ENCODE measurements around the gene PLA2G1B.
A peak's percentile ranks its signal among the peaks of the same experiment; 100 is the strongest.

PLA2G1B gene

GRCh38 chr12:120321382-120322202, 6.0 kb downstream of the PLA2G1B start:
- Histone ChIP-seq H3K36me3 (ENCODE audit: insufficient read depth, low read length) (no peaks in the 10 kb centered on the region), H3K4me1 (ENCODE audit: insufficient read depth, low read length) (peaks cover 6% of the 10 kb centered on the region), H3K4me3 (ENCODE audit: low read depth in 1 of 2, low read length in 2 of 2) (no peak overlapping the region), H3K9me3 (ENCODE audit: low read length) (no peaks in the 10 kb centered on the region), H3K27ac (ENCODE audit: low read depth, low read length) (no peak overlapping the region), H3K9ac (ENCODE audit: low read length) (no peak overlapping the region), H3K27me3 (ENCODE audit: control insufficient read depth in 1 of 2, insufficient read depth in 2 of 2, low read length in 2 of 2) (no peaks in the 10 kb centered on the region)

GRCh38 chr12:120317224-120318105, 10.1 kb downstream of the PLA2G1B start:
- no peaks in the 10 kb centered on the region for H3K27me3 ChIP-seq (ENCODE audit: control insufficient read depth in 1 of 2, insufficient read depth in 2 of 2, low read length in 2 of 2)
- peak overlapping the region; percentile 9 for H3K9ac ChIP-seq (ENCODE audit: low read length)
- H3K9me3 ChIP-seq (ENCODE audit: low read length): no peaks in the 10 kb centered on the region
- no peaks in the 10 kb centered on the region for H3K36me3 ChIP-seq (ENCODE audit: insufficient read depth, low read length)
- H3K4me1 ChIP-seq (ENCODE audit: insufficient read depth, low read length): peaks cover 7% of the 10 kb centered on the region
- peak overlapping the region; percentile 53 to 71 for H3K4me3 ChIP-seq (ENCODE audit: low read depth in 1 of 2, low read length in 2 of 2)
- H3K27ac ChIP-seq (ENCODE audit: low read depth, low read length): peak overlapping the region; percentile 73

DNA sequence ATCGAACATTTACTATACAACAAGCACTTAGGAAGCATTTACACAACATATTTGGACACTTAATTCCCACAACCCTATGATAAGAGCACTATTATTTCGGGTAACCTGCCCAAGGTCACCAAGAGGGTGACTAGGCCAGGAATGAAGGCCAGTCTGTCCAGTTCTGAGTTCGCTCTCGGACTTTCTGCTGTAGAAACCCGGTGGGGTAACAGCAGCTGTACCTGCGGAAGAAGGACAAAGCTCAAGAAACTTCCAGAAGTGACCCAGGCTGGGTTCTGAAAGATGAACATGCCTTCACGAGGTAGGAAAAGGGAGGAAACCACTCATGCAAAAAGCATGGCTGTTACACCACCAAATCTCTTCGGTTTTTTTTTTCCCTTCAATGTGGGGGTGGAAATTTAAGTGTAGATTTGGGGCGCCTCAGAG, 10.8 kb downstream of the PLA2G1B start:
- no peaks in the 10 kb centered on the region for H3K27me3 ChIP-seq (ENCODE audit: control insufficient read depth in 1 of 2, insufficient read depth in 2 of 2, low read length in 2 of 2)
- H3K27ac ChIP-seq (ENCODE audit: low read depth, low read length): peak overlapping the region; percentile 73
- peak overlapping the region; percentile 53 to 71 for H3K4me3 ChIP-seq (ENCODE audit: low read depth in 1 of 2, low read length in 2 of 2)
- peaks cover 7% of the 10 kb centered on the region for H3K4me1 ChIP-seq (ENCODE audit: insufficient read depth, low read length)
- H3K9me3 ChIP-seq (ENCODE audit: low read length): no peaks in the 10 kb centered on the region
- no peaks in the 10 kb centered on the region for H3K36me3 ChIP-seq (ENCODE audit: insufficient read depth, low read length)
- peak overlapping the region; percentile 9 for H3K9ac ChIP-seq (ENCODE audit: low read length)

DNA sequence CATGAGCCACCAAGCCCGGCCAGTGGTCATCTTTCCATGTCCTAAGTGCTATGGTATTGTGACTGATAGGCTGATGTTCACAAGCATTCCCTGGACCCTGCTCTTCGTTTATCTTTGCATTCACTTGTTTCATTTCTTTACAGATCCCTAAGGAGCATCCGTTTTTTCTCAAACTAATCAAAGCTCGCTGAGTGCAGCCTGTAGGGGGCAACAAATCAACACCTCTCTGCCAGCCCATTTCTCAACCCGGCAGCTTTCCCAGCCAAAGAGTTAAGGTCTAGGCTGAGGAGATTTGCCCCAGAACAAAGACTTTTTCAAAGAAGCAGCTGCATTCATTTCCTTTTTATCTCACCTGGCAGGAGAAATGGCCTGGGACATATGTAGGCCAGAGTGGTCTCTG, 13.4 kb downstream of the PLA2G1B start:
- no peaks in the 10 kb centered on the region for H3K27me3 ChIP-seq (ENCODE audit: control insufficient read depth in 1 of 2, insufficient read depth in 2 of 2, low read length in 2 of 2)
- no peaks in the 10 kb centered on the region for H3K9me3 ChIP-seq (ENCODE audit: low read length)
- no peak overlapping the region for H3K27ac ChIP-seq (ENCODE audit: low read depth, low read length)
- H3K9ac ChIP-seq (ENCODE audit: low read length): no peak overlapping the region
- no peaks in the 10 kb centered on the region for H3K36me3 ChIP-seq (ENCODE audit: insufficient read depth, low read length)
- no peak overlapping the region for H3K4me3 ChIP-seq (ENCODE audit: low read depth in 1 of 2, low read length in 2 of 2)
- peaks cover 7% of the 10 kb centered on the region for H3K4me1 ChIP-seq (ENCODE audit: insufficient read depth, low read length)

DNA sequence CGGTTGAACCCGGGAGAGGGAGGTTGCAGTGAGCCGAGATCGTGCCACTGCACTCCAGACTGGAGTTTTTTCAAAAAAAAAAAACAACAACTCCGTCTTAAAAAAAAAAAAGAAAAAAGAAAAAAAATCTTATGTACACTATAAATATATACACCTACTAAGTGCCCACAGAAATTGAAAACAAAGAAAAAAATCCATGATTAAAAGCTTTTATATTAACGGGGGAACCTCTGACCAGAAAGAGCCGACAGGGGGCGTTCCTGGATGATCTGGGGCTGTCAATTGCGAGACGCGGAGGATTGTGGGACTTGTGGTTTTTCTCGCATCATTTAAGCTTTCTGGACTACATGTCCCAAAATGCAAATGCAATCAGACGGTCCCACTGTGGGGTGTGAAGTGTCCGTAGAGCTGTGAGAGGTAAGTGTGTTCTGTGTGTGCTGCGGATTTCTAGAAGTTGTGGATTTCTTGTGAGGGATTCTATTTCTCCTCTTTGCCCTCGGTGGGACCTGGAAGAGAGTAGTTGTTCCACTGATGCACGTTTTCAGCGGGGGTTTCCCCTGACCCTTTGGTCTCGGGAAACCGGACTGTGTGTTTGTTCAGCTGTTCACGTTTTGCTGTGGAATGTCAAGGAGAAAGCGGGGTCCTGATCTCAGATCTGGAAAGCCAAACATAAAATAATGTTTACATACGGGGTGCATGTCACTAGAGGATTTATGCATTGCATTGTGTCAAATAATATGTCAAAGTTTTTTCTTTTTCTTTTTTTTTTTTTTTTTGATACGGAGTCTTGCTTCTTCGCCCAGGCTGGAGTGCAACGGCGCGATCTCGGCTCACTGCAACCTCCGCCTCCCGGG, 25.4 kb downstream of the PLA2G1B start, which contains the start of gene SIRT4:
Gene SIRT4, plus strand, starts transcription at position 360 of the 854 bp plus-strand sequence. CDS start 1,241 bp downstream, outside the sequence.
- peak within 1 kb of the TSS; percentile 83 for H3K27ac ChIP-seq (ENCODE audit: low read depth, low read length)
- no peaks in the 10 kb centered on the region for H3K27me3 ChIP-seq (ENCODE audit: control insufficient read depth in 1 of 2, insufficient read depth in 2 of 2, low read length in 2 of 2)

GRCh38 chr12:120292661-120293531, 34.7 kb downstream of the PLA2G1B start, which contains the start of gene RNU4-1:
Gene RNU4-1, minus strand, starts transcription at chr12:120293237.
- H3K9me3 ChIP-seq (ENCODE audit: low read length): no peaks in the 10 kb centered on the region

More for the DNA sequence above, 25.4 kb downstream of the PLA2G1B start, which contains the start of gene SIRT4:
- H3K36me3 ChIP-seq (ENCODE audit: insufficient read depth, low read length): peaks cover 6% of the 10 kb centered on the region
- no peaks in the 10 kb centered on the region for H3K9me3 ChIP-seq (ENCODE audit: low read length)
- H3K4me1 ChIP-seq (ENCODE audit: insufficient read depth, low read length): no peaks in the 10 kb centered on the region
- peak within 1 kb of the TSS; percentile 53 to 93 for H3K4me3 ChIP-seq (ENCODE audit: low read depth in 1 of 2, low read length in 2 of 2)
- H3K9ac ChIP-seq (ENCODE audit: low read length): peak within 1 kb of the TSS; percentile 58

DNA sequence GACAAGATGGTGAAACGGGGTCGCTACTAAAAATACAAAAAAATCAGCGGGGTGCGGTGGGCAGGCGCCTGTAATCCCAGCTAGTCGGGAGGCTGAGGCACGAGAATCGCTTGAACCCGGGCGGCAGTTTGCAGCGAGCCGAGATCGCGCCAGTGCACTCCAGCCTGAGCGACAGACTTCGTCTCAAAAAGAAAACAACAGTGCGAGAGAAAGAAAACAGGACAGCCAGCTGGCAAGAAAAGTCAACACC, 35.2 kb downstream of the PLA2G1B start:
- peak overlapping the region; percentile 93 for H3K9ac ChIP-seq (ENCODE audit: low read length)

More at GRCh38 chr12:120292661-120293531, 34.7 kb downstream of the PLA2G1B start, which contains the start of gene RNU4-1:
- Histone ChIP-seq H3K4me3 (ENCODE audit: low read depth in 1 of 2, low read length in 2 of 2) (peak within 1 kb of the TSS; percentile 17 to 77), H3K4me1 (ENCODE audit: insufficient read depth, low read length) (no peaks in the 10 kb centered on the region), H3K9ac (ENCODE audit: low read length) (peak within 1 kb of the TSS; percentile 93), H3K36me3 (ENCODE audit: insufficient read depth, low read length) (no peaks in the 10 kb centered on the region), H3K27ac (ENCODE audit: low read depth, low read length) (peak within 1 kb of the TSS; percentile 94), H3K27me3 (ENCODE audit: control insufficient read depth in 1 of 2, insufficient read depth in 2 of 2, low read length in 2 of 2) (no peaks in the 10 kb centered on the region)

GRCh38 chr12:120290609-120291305, 36.8 kb downstream of the PLA2G1B start:
- H3K36me3 ChIP-seq (ENCODE audit: insufficient read depth, low read length): no peaks in the 10 kb centered on the region
- peak overlapping the region in 1 of 2 donors; percentile 32 for H3K4me3 ChIP-seq (ENCODE audit: low read depth in 1 of 2, low read length in 2 of 2)
- H3K9me3 ChIP-seq (ENCODE audit: low read length): no peaks in the 10 kb centered on the region
- H3K4me1 ChIP-seq (ENCODE audit: insufficient read depth, low read length): no peaks in the 10 kb centered on the region
- H3K27me3 ChIP-seq (ENCODE audit: control insufficient read depth in 1 of 2, insufficient read depth in 2 of 2, low read length in 2 of 2): no peaks in the 10 kb centered on the region
- H3K9ac ChIP-seq (ENCODE audit: low read length): no peak overlapping the region
- H3K27ac ChIP-seq (ENCODE audit: low read depth, low read length): peak overlapping the region; percentile 94

More for the DNA sequence above, 35.2 kb downstream of the PLA2G1B start:
- Histone ChIP-seq H3K27ac (ENCODE audit: low read depth, low read length) (peak overlapping the region; percentile 94), H3K27me3 (ENCODE audit: control insufficient read depth in 1 of 2, insufficient read depth in 2 of 2, low read length in 2 of 2) (no peaks in the 10 kb centered on the region), H3K4me3 (ENCODE audit: low read depth in 1 of 2, low read length in 2 of 2) (peak overlapping the region; percentile 17 to 77), H3K4me1 (ENCODE audit: insufficient read depth, low read length) (no peaks in the 10 kb centered on the region), H3K9me3 (ENCODE audit: low read length) (no peaks in the 10 kb centered on the region), H3K36me3 (ENCODE audit: insufficient read depth, low read length) (no peaks in the 10 kb centered on the region)

DNA sequence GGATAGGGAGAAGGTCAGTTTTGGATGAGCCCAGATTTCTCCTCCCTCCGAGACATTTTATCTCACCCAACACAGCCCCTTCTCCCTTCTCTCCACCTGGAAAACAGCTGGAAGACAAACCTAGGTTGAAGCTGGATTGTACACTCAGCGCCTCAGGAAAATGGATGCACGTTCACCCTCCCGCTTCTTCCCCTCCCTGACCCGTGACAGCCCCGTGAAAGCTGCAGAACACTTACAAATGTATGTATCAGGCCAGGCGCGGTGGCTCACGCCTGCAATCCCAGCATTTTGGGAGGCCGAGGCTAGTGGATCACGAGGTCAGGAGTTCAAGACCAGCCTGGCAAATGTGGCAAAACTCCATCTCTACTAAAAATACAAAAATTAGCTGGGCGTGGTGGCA, 40.1 kb downstream of the PLA2G1B start:
- Histone ChIP-seq H3K27me3 (ENCODE audit: control insufficient read depth in 1 of 2, insufficient read depth in 2 of 2, low read length in 2 of 2) (no peaks in the 10 kb centered on the region), H3K36me3 (ENCODE audit: insufficient read depth, low read length) (no peaks in the 10 kb centered on the region), H3K9ac (ENCODE audit: low read length) (no peak overlapping the region), H3K4me3 (ENCODE audit: low read depth in 1 of 2, low read length in 2 of 2) (no peak overlapping the region), H3K9me3 (ENCODE audit: low read length) (no peaks in the 10 kb centered on the region), H3K4me1 (ENCODE audit: insufficient read depth, low read length) (no peaks in the 10 kb centered on the region), H3K27ac (ENCODE audit: low read depth, low read length) (no peak overlapping the region)
